Mesenchymal stem cell (in vitro differentiated cells and primary cell): ENCODE results near the gene RTP5.
"Not testable (repeated sequence)": the region's sequence is repeated elsewhere in the genome, so short reads cannot be mapped to it uniquely, and the experiment has no call there.

ENCODE experiments used
- DNase-seq: peaks from one replicate; pipeline ENCODE4 v3.0.0-alpha.2; 2013
- H2AFZ ChIP-seq: one replicate; pipeline ENCODE4 v1.6.1; 2013; ENCODE audit warnings: low read depth, mild to moderate bottlenecking, control low read depth, inconsistent platforms, low read length, moderate library complexity
- H2AK5ac ChIP-seq: 2 replicates; pipeline ENCODE4 v1.6.1; 2013; ENCODE audit warnings: low read length, moderate library complexity, mild to moderate bottlenecking, inconsistent platforms; ENCODE audit not compliant: severe bottlenecking
- H2BK120ac ChIP-seq: one replicate; pipeline ENCODE4 v1.6.1; 2013; ENCODE audit warnings: low read depth, mild to moderate bottlenecking, inconsistent platforms, low read length, moderate library complexity
- H2BK12ac ChIP-seq, 2 experiments: one replicate each; pipeline ENCODE4 v1.6.1; 2013; ENCODE audit warnings: inconsistent platforms in 2 of 2, low read length in 2 of 2, mild to moderate bottlenecking in 2 of 2, moderate library complexity in 2 of 2, control low read depth in 1 of 2
- H2BK15ac ChIP-seq: one replicate; pipeline ENCODE4 v1.6.1; 2013; ENCODE audit warnings: mild to moderate bottlenecking, low read depth, inconsistent platforms; ENCODE audit not compliant: poor library complexity, severe bottlenecking
- H2BK5ac ChIP-seq: 2 replicates; pipeline ENCODE4 v1.6.1; 2013; ENCODE audit warnings: low read depth, mild to moderate bottlenecking, low read length, control low read depth, inconsistent platforms; ENCODE audit not compliant: poor library complexity, severe bottlenecking
- H3K14ac ChIP-seq, 2 experiments: one replicate each; pipeline ENCODE4 v1.6.1; 2013; ENCODE audit warnings: inconsistent platforms in 2 of 2, low read length in 2 of 2, control low read depth in 1 of 2, mild to moderate bottlenecking in 1 of 2, moderate library complexity in 1 of 2
- H3K18ac ChIP-seq, 2 experiments: one replicate each; pipeline ENCODE4 v1.6.1; 2013; ENCODE audit warnings: inconsistent platforms in 2 of 2, low read length in 2 of 2, control low read depth in 1 of 2, low read depth in 1 of 2, mild to moderate bottlenecking in 1 of 2
- H3K23ac ChIP-seq, 2 experiments: one replicate each; pipeline ENCODE4 v1.6.1; 2013; ENCODE audit warnings: inconsistent platforms in 2 of 2, low read length in 2 of 2, mild to moderate bottlenecking in 2 of 2, moderate library complexity in 2 of 2, control low read depth in 1 of 2
- H3K27ac ChIP-seq: 2 replicates; pipeline ENCODE4 v1.5.1; 2013; ENCODE audit warnings: mild to moderate bottlenecking, moderate library complexity, low read length, control low read depth, inconsistent platforms; ENCODE audit not compliant: poor library complexity, severe bottlenecking
- H3K27me3 ChIP-seq, 2 experiments: 2 replicates each; pipeline versions ENCODE4 v1.6.1 to v1.7.0; 2013; ENCODE audit warnings: low read length in 2 of 2, mild to moderate bottlenecking in 2 of 2, moderate library complexity in 2 of 2, control low read depth in 1 of 2, inconsistent platforms in 1 of 2; ENCODE audit not compliant: control insufficient read depth in 1 of 2, insufficient read depth in 1 of 2
- H3K36me3 ChIP-seq, 2 experiments: 2 replicates each; pipeline versions ENCODE4 v1.6.1 to v1.7.0; 2013; ENCODE audit warnings: low read length in 2 of 2, control low read depth in 1 of 2, inconsistent platforms in 1 of 2, low read depth in 1 of 2, mild to moderate bottlenecking in 1 of 2; ENCODE audit not compliant: insufficient read depth in 2 of 2, control insufficient read depth in 1 of 2
- H3K4ac ChIP-seq, 2 experiments: one replicate each; pipeline ENCODE4 v1.6.1; 2013; ENCODE audit warnings: inconsistent platforms in 2 of 2, low read length in 2 of 2, mild to moderate bottlenecking in 2 of 2, moderate library complexity in 2 of 2, control low read depth in 1 of 2, low read depth in 1 of 2
- H3K4me1 ChIP-seq: 2 replicates; pipeline ENCODE4 v1.6.1; 2013; ENCODE audit warnings: low read depth, low read length, control low read depth; ENCODE audit not compliant: control insufficient read depth, insufficient read depth
- H3K4me2 ChIP-seq: 2 replicates; pipeline ENCODE4 v1.6.1; 2013; ENCODE audit warnings: low read length, mild to moderate bottlenecking, inconsistent platforms; ENCODE audit not compliant: poor library complexity, severe bottlenecking
- H3K4me3 ChIP-seq, 2 experiments: 2 replicates each; pipeline versions ENCODE4 v1.5.1 to v1.7.0; 2013; ENCODE audit warnings: low read length in 2 of 2, mild to moderate bottlenecking in 2 of 2, control low read depth in 1 of 2, low read depth in 1 of 2; ENCODE audit not compliant: insufficient read depth in 1 of 2
- H3K79me1 ChIP-seq: replicated peaks from 2 replicates; pipeline ENCODE4 v1.6.1; 2013; ENCODE audit warnings: mild to moderate bottlenecking, control low read depth, low read length, inconsistent platforms; ENCODE audit not compliant: poor library complexity, severe bottlenecking
- H3K9ac ChIP-seq: 2 replicates; pipeline ENCODE4 v1.7.0; 2013; ENCODE audit warnings: mild to moderate bottlenecking, low read length, moderate library complexity
- H3K9me3 ChIP-seq: 2 replicates; pipeline ENCODE4 v1.7.0; 2013; ENCODE audit warnings: mild to moderate bottlenecking, low read length; ENCODE audit not compliant: control insufficient read depth
- H4K8ac ChIP-seq: one replicate; pipeline ENCODE4 v1.6.1; 2013; ENCODE audit warnings: inconsistent platforms, mild to moderate bottlenecking, low read length, moderate library complexity
- H4K91ac ChIP-seq: one replicate; pipeline ENCODE4 v1.6.1; 2013; ENCODE audit warnings: mild to moderate bottlenecking, low read length, inconsistent platforms
- WGBS: methylation state at CpG from one replicate; pipeline ENCODE4 v1.1.7; 2013; ENCODE audit warnings: mixed read lengths; 5-methylcytosine and 5-hydroxymethylcytosine counted together

RTP5 gene

DNA sequence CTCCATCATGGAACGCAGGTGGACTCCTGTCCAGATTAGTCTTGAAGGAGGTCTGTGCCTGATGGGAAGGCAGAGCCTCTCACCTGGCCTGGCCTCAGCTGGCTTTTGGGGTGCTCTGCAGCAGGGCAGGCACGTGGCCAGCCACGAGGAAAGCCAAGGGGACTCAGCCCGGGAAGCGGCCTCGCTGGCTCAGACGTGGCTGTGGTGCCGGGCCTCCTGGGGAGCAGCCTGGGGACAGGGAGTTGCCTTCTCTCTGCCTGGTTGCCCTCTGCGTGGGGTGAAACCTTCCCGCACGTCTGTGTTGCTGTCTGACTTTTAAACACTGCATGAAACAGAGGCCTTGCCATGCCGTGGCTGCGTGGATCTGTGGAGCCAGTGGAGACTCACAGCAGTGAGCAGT, 45.0 kb downstream of the RTP5 start:
- Histone ChIP-seq H3K4me1 (no peaks in the 10 kb centered on the region), H2BK15ac (no peak overlapping the region), H3K79me1 (no peaks in the 10 kb centered on the region), H3K4me2 (no peak overlapping the region), H3K9ac (no peak overlapping the region), H4K91ac (no peak overlapping the region), H2AFZ (no peak overlapping the region), H2BK120ac (no peak overlapping the region), H2AK5ac (no peak overlapping the region), H3K36me3 (no peaks in the 10 kb centered on the region), H3K9me3 (peaks cover 18% of the 10 kb centered on the region), H4K8ac (no peak overlapping the region), H3K18ac (no peak overlapping the region), H3K4ac (no peak overlapping the region), H2BK12ac (no peak overlapping the region), H3K27me3 (no peaks in the 10 kb centered on the region), H3K23ac (no peak overlapping the region), H2BK5ac (no peak overlapping the region), H3K4me3 (no peak overlapping the region), H3K27ac (no peak overlapping the region), H3K14ac (no peak overlapping the region)
- DNase-seq: no peak
- WGBS: 94% methylated on average over 13 of the region's 13 CpGs

DNA sequence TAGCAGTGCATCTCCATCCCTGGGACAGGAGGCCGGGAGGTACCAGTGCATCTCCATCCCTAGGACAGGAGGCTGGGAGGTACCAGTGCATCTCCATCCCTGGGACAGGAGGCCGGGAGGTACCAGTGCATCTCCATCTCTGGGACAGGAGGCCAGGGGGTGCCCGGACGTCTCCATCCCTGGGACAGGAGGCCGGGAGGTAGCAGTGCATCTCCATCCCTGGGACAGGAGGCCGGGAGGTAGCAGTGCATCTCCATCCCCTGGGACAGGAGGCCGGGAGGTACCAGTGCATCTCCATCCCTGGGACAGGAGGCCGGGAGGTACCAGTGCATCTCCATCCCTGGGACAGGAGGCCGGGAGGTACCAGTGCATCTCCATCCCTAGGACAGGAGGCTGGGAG, 52.1 kb downstream of the RTP5 start:
- not testable (repeated sequence) for H2AFZ ChIP-seq, DNase-seq, H2BK15ac ChIP-seq, H3K23ac ChIP-seq, H3K36me3 ChIP-seq, H3K4ac ChIP-seq, H3K4me1 ChIP-seq, H2BK120ac ChIP-seq, H3K27ac ChIP-seq, H4K8ac ChIP-seq, H3K9me3 ChIP-seq, H3K9ac ChIP-seq, H3K18ac ChIP-seq, H3K79me1 ChIP-seq, H3K14ac ChIP-seq, H2AK5ac ChIP-seq, H2BK5ac ChIP-seq, H2BK12ac ChIP-seq, H3K4me2 ChIP-seq, H4K91ac ChIP-seq, H3K4me3 ChIP-seq
- peaks cover 8 to 23% of the 10 kb centered on the region in 2 experiments for H3K27me3 ChIP-seq
- WGBS: 89% methylated on average over 9 of the region's 9 CpGs

DNA sequence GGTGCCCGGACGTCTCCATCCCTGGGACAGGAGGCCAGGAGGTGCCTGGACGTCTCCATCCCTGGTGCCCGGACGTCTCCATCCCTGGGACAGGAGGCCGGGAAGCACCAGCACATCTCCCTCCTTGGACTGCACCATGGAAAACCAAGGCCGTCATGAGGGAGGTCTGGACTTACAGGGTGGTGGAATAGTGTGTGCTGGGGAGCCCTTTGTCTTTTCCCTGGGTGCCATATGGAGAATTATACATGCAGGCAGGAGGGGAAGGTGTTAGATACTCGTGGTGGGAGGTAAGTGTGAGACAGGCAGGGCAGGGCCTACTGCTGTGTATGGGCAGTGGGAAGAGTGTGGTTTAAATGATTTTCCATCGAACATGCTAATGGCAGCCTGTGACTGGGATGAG, 52.9 kb downstream of the RTP5 start:
- Histone ChIP-seq H3K18ac (no peak overlapping the region), H3K4ac (no peak overlapping the region), H2BK12ac (no peak overlapping the region), H3K23ac (no peak overlapping the region), H4K8ac (no peak overlapping the region), H3K9me3 (no peaks in the 10 kb centered on the region), H2BK15ac (no peak overlapping the region), H3K4me2 (no peak overlapping the region), H3K4me3 (no peak overlapping the region), H3K79me1 (no peaks in the 10 kb centered on the region), H2BK5ac (no peak overlapping the region), H3K4me1 (no peaks in the 10 kb centered on the region), H4K91ac (no peak overlapping the region), H3K36me3 (no peaks in the 10 kb centered on the region), H3K27ac (no peak overlapping the region), H3K27me3 (peaks cover 8 to 31% of the 10 kb centered on the region in 2 experiments), H2AFZ (no peak overlapping the region), H2AK5ac (no peak overlapping the region), H3K14ac (no peak overlapping the region), H3K9ac (no peak overlapping the region), H2BK120ac (no peak overlapping the region)
- no peak for DNase-seq
- 76% methylated on average over 8 of the region's 9 CpGs for WGBS

DNA sequence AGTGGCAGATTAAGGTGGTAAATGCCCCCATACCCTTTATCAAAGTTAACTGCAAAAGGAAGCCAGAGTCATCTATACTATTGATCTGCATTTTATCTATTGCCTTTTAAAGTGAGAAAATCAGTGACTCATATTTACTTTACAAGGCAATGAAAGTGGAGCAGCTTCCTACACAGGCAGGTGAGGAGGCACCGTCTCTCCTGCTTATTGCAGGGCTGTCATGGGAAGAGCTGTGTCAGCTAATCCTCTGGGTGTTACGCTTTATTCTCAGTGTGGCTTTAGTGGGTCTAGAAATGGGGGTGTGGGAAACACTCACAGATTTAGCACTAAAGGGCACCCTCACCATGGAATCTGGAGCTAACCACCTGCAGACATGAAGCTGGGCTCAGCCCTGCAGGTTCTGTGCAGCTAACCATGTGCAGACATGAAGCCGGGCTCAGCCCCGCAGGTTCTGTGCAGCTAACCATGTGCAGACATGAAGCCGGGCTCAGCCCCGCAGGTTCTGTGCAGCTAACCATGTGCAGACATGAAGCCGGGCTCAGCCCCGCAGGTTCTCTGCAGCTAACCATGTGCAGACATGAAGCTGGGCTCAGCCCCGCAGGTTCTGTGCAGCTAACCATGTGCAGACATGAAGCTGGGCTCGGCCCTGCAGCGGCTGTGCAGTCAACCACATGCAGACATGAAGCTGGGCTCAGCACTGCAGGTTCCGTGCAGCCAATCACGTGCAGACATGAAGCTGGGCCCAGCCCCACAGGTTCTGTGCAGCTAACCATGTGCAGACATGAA, 53.5 kb downstream of the RTP5 start:
- H3K18ac ChIP-seq, H3K4me3 ChIP-seq, H4K8ac ChIP-seq, H3K79me1 ChIP-seq, H3K23ac ChIP-seq, H3K36me3 ChIP-seq, H4K91ac ChIP-seq, H2BK5ac ChIP-seq, H2AFZ ChIP-seq, H3K14ac ChIP-seq, H3K4ac ChIP-seq, H2AK5ac ChIP-seq, H3K9me3 ChIP-seq, H3K27ac ChIP-seq, DNase-seq, H2BK15ac ChIP-seq, H2BK12ac ChIP-seq, H3K4me1 ChIP-seq, H3K4me2 ChIP-seq, H2BK120ac ChIP-seq, H3K9ac ChIP-seq: not testable (repeated sequence)
- peaks cover 8 to 33% of the 10 kb centered on the region in 2 experiments for H3K27me3 ChIP-seq
- 74% methylated on average over 13 of the region's 13 CpGs for WGBS
